ENCODE measurements around the gene S100A4. TPM values are rescaled to one million over a fixed set of nuclear protein-coding genes. Genes with fewer than 3 reads are reported as not detected.

S100A4 gene
- total and polyA plus RNA-seq, 4 experiments from 2014 or later: 329 to 3,815 (median 1,616) TPM

- H3K4me3 Mint-ChIP-seq: no peak overlapping the region
- H3K27me3 Mint-ChIP-seq: no peaks in the 10 kb centered on the region
- Histone ChIP-seq H3K4me1 (ENCODE audit: insufficient read depth, low read length) (no peaks in the 10 kb centered on the region), H3K27ac (ENCODE audit: low read depth, low read length) (no peak overlapping the region), H3K36me3 (ENCODE audit: insufficient read depth, low read length) (no peaks in the 10 kb centered on the region), H3K27me3 (ENCODE audit: insufficient read depth, low read length) (no peaks in the 10 kb centered on the region), H3K4me3 (ENCODE audit: low read length in 2 of 2) (no peak overlapping the region), H3K9me3 (ENCODE audit: control insufficient read depth in 1 of 2, low read length in 2 of 2) (no peaks in the 10 kb centered on the region)
- ChIA-PET POLR2A (ENCODE audit: partially characterized antibody) (interaction anchor here (1.0 kb wide), 1 partner anchor 62 kb away, joined by 3 read pairs; no protein-coding TSS in a partner anchor), CTCF (ENCODE audit: partially characterized antibody) (interaction anchor here (0.8 to 12.4 kb wide), 7 partner anchors 12 to 110 kb away, joined by 3 to 243 read pairs (median 11); partner anchors contain the start of genes S100A14 and S100A2)
- H3K9me3 Mint-ChIP-seq: no peaks in the 10 kb centered on the region
- no peak for DNase-seq
- H3K36me3 Mint-ChIP-seq: no peaks in the 10 kb centered on the region
- H3K27ac Mint-ChIP-seq: no peak overlapping the region
- H3K4me1 Mint-ChIP-seq: peaks cover 3 to 6% (median 5%) of the 10 kb centered on the region in 4 donors
- intact Hi-C loops (cut with micrococcal nuclease): no loop called here
These were observed 38.7 kb downstream of the S100A4 start for GRCh38 chr1:153506831-153507413.

- no peak overlapping the region for H3K4me3 ChIP-seq (ENCODE audit: low read length in 2 of 2)
These were observed 39.2 kb downstream of the S100A4 start for GRCh38 chr1:153506386-153506785.

GRCh38 chr1:153505576-153505975, 40.0 kb downstream of the S100A4 start:
- no peak overlapping the region for H3K27ac ChIP-seq (ENCODE audit: low read depth, low read length)
- no peaks in the 10 kb centered on the region for H3K27me3 ChIP-seq (ENCODE audit: insufficient read depth, low read length)
- POLR2A ChIA-PET (ENCODE audit: partially characterized antibody): no interaction called here
- Mint-ChIP-seq H3K4me3 (no peak overlapping the region), H3K27me3 (peaks cover 0 to 1% of the 10 kb centered on the region in 2 donors), H3K9me3 (no peaks in the 10 kb centered on the region), H3K4me1 (no peaks in the 10 kb centered on the region), H3K27ac (no peak overlapping the region), H3K36me3 (no peaks in the 10 kb centered on the region)
- no peaks in the 10 kb centered on the region for H3K4me1 ChIP-seq (ENCODE audit: insufficient read depth, low read length)
- CTCF ChIA-PET (ENCODE audit: partially characterized antibody): interaction anchor here (7.7 to 12.4 kb wide), 2 partner anchors 65 to 112 kb away, joined by 142 to 243 read pairs; partner anchors contain the start of gene S100A14
- no peak for DNase-seq
- H3K9me3 ChIP-seq (ENCODE audit: control insufficient read depth in 1 of 2, low read length in 2 of 2): no peaks in the 10 kb centered on the region
- H3K36me3 ChIP-seq (ENCODE audit: insufficient read depth, low read length): no peaks in the 10 kb centered on the region
- intact Hi-C loops (cut with micrococcal nuclease): no loop called here
- no peak overlapping the region for H3K4me3 ChIP-seq (ENCODE audit: low read length in 2 of 2)

More at GRCh38 chr1:153506386-153506785, 39.2 kb downstream of the S100A4 start:
- Mint-ChIP-seq H3K27me3 (no peaks in the 10 kb centered on the region), H3K4me1 (peaks cover 3 to 6% (median 4%) of the 10 kb centered on the region in 4 donors), H3K36me3 (no peaks in the 10 kb centered on the region), H3K9me3 (no peaks in the 10 kb centered on the region), H3K27ac (no peak overlapping the region), H3K4me3 (no peak overlapping the region)
- H3K9me3 ChIP-seq (ENCODE audit: control insufficient read depth in 1 of 2, low read length in 2 of 2): no peaks in the 10 kb centered on the region
- CTCF ChIA-PET (ENCODE audit: partially characterized antibody): interaction anchor here (0.8 to 12.4 kb wide), 4 partner anchors 11 to 111 kb away, joined by 4 to 243 read pairs (median 73); partner anchors contain the start of gene S100A14
- no peak overlapping the region for H3K27ac ChIP-seq (ENCODE audit: low read depth, low read length)
- intact Hi-C loops (cut with micrococcal nuclease): no loop called here
- no peaks in the 10 kb centered on the region for H3K36me3 ChIP-seq (ENCODE audit: insufficient read depth, low read length)
- POLR2A ChIA-PET (ENCODE audit: partially characterized antibody): no interaction called here
- H3K4me1 ChIP-seq (ENCODE audit: insufficient read depth, low read length): no peaks in the 10 kb centered on the region
- DNase-seq: no peak
- H3K27me3 ChIP-seq (ENCODE audit: insufficient read depth, low read length): no peaks in the 10 kb centered on the region

GRCh38 chr1:153503766-153504165, 41.8 kb downstream of the S100A4 start:
- intact Hi-C loops (cut with micrococcal nuclease): no loop called here
- no peaks in the 10 kb centered on the region for H3K4me1 Mint-ChIP-seq
- ChIA-PET CTCF (ENCODE audit: partially characterized antibody) (no interaction called here), POLR2A (ENCODE audit: partially characterized antibody) (no interaction called here)
- no peak overlapping the region for H3K4me3 Mint-ChIP-seq
- H3K9me3 Mint-ChIP-seq: no peaks in the 10 kb centered on the region
- no peaks in the 10 kb centered on the region for H3K9me3 ChIP-seq (ENCODE audit: control insufficient read depth in 1 of 2, low read length in 2 of 2)
- no peaks in the 10 kb centered on the region for H3K4me1 ChIP-seq (ENCODE audit: insufficient read depth, low read length)
- H3K36me3 Mint-ChIP-seq: no peaks in the 10 kb centered on the region
- DNase-seq: no peak
- H3K27me3 Mint-ChIP-seq: peaks cover 6 to 8% of the 10 kb centered on the region in 2 donors
- H3K27ac ChIP-seq (ENCODE audit: low read depth, low read length): no peak overlapping the region
- peak overlapping the region in 1 of 7 donors; percentile 68 for H3K27ac Mint-ChIP-seq
- H3K36me3 ChIP-seq (ENCODE audit: insufficient read depth, low read length): no peaks in the 10 kb centered on the region
- peaks cover 8% of the 10 kb centered on the region for H3K27me3 ChIP-seq (ENCODE audit: insufficient read depth, low read length)
- H3K4me3 ChIP-seq (ENCODE audit: low read length in 2 of 2): no peak overlapping the region

GRCh38 chr1:153498746-153499145, 46.9 kb downstream of the S100A4 start:
- intact Hi-C loops (cut with micrococcal nuclease): no loop called here
- Mint-ChIP-seq H3K4me1 (peaks cover 0 to 7% (median 0%) of the 10 kb centered on the region in 4 donors), H3K27me3 (peaks cover 11 to 21% of the 10 kb centered on the region in 2 donors), H3K27ac (no peak overlapping the region), H3K9me3 (peaks cover 0 to 2% (median 0%) of the 10 kb centered on the region in 8 donors), H3K4me3 (no peak overlapping the region), H3K36me3 (no peaks in the 10 kb centered on the region)
- H3K9me3 ChIP-seq (ENCODE audit: control insufficient read depth in 1 of 2, low read length in 2 of 2): no peaks in the 10 kb centered on the region
- H3K27me3 ChIP-seq (ENCODE audit: insufficient read depth, low read length): peaks cover 8% of the 10 kb centered on the region
- ChIA-PET CTCF (ENCODE audit: partially characterized antibody) (interaction anchor here (1.6 to 1.9 kb wide), 3 partner anchors 12 to 146 kb away, joined by 6 to 8 read pairs (median 7); no protein-coding TSS in a partner anchor), POLR2A (ENCODE audit: partially characterized antibody) (no interaction called here)
- DNase-seq: no peak
- no peaks in the 10 kb centered on the region for H3K4me1 ChIP-seq (ENCODE audit: insufficient read depth, low read length)
- no peaks in the 10 kb centered on the region for H3K36me3 ChIP-seq (ENCODE audit: insufficient read depth, low read length)
- H3K27ac ChIP-seq (ENCODE audit: low read depth, low read length): no peak overlapping the region
- H3K4me3 ChIP-seq (ENCODE audit: low read length in 2 of 2): no peak overlapping the region

- Histone ChIP-seq H3K4me1 (ENCODE audit: insufficient read depth, low read length) (no peaks in the 10 kb centered on the region), H3K36me3 (ENCODE audit: insufficient read depth, low read length) (no peaks in the 10 kb centered on the region), H3K27ac (ENCODE audit: low read depth, low read length) (no peak overlapping the region), H3K27me3 (ENCODE audit: insufficient read depth, low read length) (peaks cover 8% of the 10 kb centered on the region), H3K4me3 (ENCODE audit: low read length in 2 of 2) (no peak overlapping the region), H3K9me3 (ENCODE audit: control insufficient read depth in 1 of 2, low read length in 2 of 2) (no peaks in the 10 kb centered on the region)
- no peak overlapping the region for H3K4me3 Mint-ChIP-seq
- H3K9me3 Mint-ChIP-seq: peaks cover 0 to 2% (median 0%) of the 10 kb centered on the region in 8 donors
- no peak for DNase-seq
- POLR2A ChIA-PET (ENCODE audit: partially characterized antibody): no interaction called here
- H3K36me3 Mint-ChIP-seq: no peaks in the 10 kb centered on the region
- intact Hi-C loops (cut with micrococcal nuclease): loop anchor here (1.0 kb wide), 1 partner anchor 143 kb away; no protein-coding TSS in a partner anchor
- CTCF ChIA-PET (ENCODE audit: partially characterized antibody): interaction anchor here (0.6 to 5.3 kb wide), 23 partner anchors 11 to 213 kb away, joined by 3 to 64 read pairs (median 4); partner anchors contain the start of genes PGLYRP4, S100A16 and S100A9
- H3K4me1 Mint-ChIP-seq: peaks cover 0 to 16% (median 0%) of the 10 kb centered on the region in 4 donors
- H3K27ac Mint-ChIP-seq: no peak overlapping the region
- H3K27me3 Mint-ChIP-seq: peaks cover 10 to 24% of the 10 kb centered on the region in 2 donors
These were observed 50.1 kb downstream of the S100A4 start for GRCh38 chr1:153495536-153495935.

GRCh38 chr1:153494976-153495535, 50.5 kb downstream of the S100A4 start:
- POLR2A ChIA-PET (ENCODE audit: partially characterized antibody): no interaction called here
- Histone ChIP-seq H3K27me3 (ENCODE audit: insufficient read depth, low read length) (peaks cover 8% of the 10 kb centered on the region), H3K4me3 (ENCODE audit: low read length in 2 of 2) (no peak overlapping the region), H3K9me3 (ENCODE audit: control insufficient read depth in 1 of 2, low read length in 2 of 2) (no peaks in the 10 kb centered on the region), H3K27ac (ENCODE audit: low read depth, low read length) (no peak overlapping the region), H3K4me1 (ENCODE audit: insufficient read depth, low read length) (no peaks in the 10 kb centered on the region), H3K36me3 (ENCODE audit: insufficient read depth, low read length) (no peaks in the 10 kb centered on the region)
- H3K36me3 Mint-ChIP-seq: no peaks in the 10 kb centered on the region
- DNase-seq: peak; percentile 49 to 72 (median 58)
- intact Hi-C loops (cut with micrococcal nuclease): loop anchor here (1.0 kb wide), 1 partner anchor 143 kb away; no protein-coding TSS in a partner anchor
- H3K27me3 Mint-ChIP-seq: peaks cover 10 to 23% of the 10 kb centered on the region in 2 donors
- peak overlapping the region in 1 of 7 donors; percentile 54 for H3K27ac Mint-ChIP-seq
- H3K9me3 Mint-ChIP-seq: peaks cover 0 to 2% (median 0%) of the 10 kb centered on the region in 8 donors
- no peak overlapping the region for H3K4me3 Mint-ChIP-seq
- peaks cover 0 to 19% (median 0%) of the 10 kb centered on the region in 4 donors for H3K4me1 Mint-ChIP-seq
- CTCF ChIA-PET (ENCODE audit: partially characterized antibody): interaction anchor here (0.6 to 5.3 kb wide), 33 partner anchors 10 to 961 kb away, joined by 3 to 64 read pairs (median 4); partner anchors contain the start of genes PGLYRP4, S100A16 and S100A9

All from CD4-positive, alpha-beta memory T cell (primary cell).